Daoy (cell line): ENCODE results near the gene NHP2. TPM values are rescaled to one million over a fixed set of nuclear protein-coding genes. Genes with fewer than 3 reads are reported as not detected.
A peak's percentile ranks its signal among the peaks of the same experiment; 100 is the strongest.

ENCODE experiments used
- DNase-seq: peaks from one replicate; pipeline ENCODE4 v3.0.0-alpha.2; 2015; ENCODE audit warnings: low read depth
- total RNA-seq: library from RNA; depleted of rRNA; stranded (reverse); fragments of >200 nt; shearing (Covaris generic); gene quantifications from 2 replicates; pipeline ENCODE4 v1.2.3, GENCODE V29; 2014

Gene NHP2
- total RNA-seq, 1 experiment from 2014 or later = 724 TPM

DNA sequence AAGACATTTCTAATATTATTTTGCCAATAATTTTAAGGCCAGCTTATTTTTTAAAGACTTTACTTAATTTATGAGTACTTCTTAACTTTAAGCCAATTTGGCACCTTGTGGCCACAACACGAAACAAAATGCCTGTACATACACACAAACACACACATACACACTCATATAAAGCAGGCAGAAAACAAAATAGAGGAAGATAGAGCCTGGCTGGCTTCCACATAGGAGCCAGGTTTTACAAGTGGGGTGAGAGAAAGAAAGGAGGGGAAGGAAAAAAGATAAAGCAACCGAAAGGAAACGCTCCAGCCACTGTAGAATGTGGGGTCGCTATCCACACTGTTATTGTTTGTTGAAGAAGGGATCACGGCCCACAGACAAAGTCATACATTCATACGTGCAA lies 23.1 kb upstream of the NHP2 start:
- DNase-seq = no peak

GRCh38 chr5:178174456-178174855 lies 20.8 kb upstream of the NHP2 start:
- no peak for DNase-seq

GRCh38 chr5:178170455-178170854 lies 16.8 kb upstream of the NHP2 start:
- no peak for DNase-seq

GRCh38 chr5:178165581-178165980 lies 11.9 kb upstream of the NHP2 start:
- no peak for DNase-seq

- peak; percentile 88 for DNase-seq
Observed at GRCh38 chr5:178163772-178164735, 10.4 kb upstream of the NHP2 start.

- DNase-seq = no peak
Observed at GRCh38 chr5:178162481-178162880, 8.8 kb upstream of the NHP2 start.

GRCh38 chr5:178160176-178160575 lies 6.5 kb upstream of the NHP2 start:
- no peak for DNase-seq

DNA sequence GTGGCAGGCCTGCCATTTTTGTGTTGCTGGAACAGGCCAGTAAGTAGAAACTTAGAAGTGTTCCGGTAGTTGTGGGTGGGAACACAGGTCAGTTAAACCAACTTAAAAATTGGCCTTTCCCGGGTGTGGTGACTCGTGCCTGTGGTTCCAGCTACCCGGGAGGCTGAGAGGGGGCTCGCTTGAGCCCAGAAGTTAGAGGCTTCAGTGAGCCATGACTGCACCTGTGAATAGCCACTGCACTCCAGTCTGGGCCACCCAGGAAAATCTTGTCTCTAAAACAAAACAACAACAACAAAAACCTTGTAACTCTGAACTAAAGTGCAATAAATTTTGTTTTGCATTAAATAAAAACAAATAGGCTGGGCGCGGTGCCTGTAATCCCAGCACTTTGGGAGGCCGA lies 1.4 kb upstream of the NHP2 start:
- DNase-seq = no peak

- no peak for DNase-seq
Observed at GRCh38 chr5:178152491-178153444, 917 bp downstream of the NHP2 start.

- DNase-seq = no peak
Observed at GRCh38 chr5:178150977-178151734, 2.5 kb downstream of the NHP2 start.

DNA sequence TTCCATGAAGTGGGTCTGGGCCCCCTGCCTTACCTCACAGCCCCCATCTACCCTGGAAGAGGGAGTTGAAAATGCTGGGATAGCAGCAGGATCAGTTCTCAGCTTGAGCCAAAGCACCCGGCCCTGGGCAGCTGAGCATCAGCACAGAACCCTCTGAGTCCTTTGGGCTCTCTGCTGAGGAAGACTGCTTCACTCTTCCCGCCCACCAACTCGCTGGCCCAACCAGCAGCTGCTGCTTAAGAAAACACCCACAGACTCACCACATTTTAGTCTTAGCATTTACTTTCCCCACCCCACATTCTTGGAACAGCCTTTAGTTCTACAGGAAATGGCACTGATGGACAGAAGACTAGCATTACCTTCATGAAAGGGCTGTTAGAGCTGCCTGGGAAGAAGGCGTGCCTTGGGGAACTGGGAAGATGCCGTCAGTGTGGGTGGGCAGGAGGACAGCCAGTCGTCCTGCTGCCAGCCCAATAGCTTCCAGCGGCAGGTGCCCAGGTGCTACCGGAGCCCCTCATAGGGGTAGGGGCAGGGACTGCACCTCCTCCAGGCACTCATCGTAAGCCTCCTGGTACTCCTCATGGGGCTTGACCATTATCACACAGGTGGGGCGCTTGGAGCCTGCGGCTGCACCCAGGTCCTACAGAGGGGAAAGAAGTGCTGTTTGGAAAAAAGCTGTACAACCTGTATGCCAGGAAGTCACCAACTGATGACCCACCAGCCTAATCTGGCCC lies 4.3 kb downstream of the NHP2 start:
- DNase-seq = no peak

GRCh38 chr5:178147406-178147805 lies 6.3 kb downstream of the NHP2 start:
- no peak for DNase-seq

DNA sequence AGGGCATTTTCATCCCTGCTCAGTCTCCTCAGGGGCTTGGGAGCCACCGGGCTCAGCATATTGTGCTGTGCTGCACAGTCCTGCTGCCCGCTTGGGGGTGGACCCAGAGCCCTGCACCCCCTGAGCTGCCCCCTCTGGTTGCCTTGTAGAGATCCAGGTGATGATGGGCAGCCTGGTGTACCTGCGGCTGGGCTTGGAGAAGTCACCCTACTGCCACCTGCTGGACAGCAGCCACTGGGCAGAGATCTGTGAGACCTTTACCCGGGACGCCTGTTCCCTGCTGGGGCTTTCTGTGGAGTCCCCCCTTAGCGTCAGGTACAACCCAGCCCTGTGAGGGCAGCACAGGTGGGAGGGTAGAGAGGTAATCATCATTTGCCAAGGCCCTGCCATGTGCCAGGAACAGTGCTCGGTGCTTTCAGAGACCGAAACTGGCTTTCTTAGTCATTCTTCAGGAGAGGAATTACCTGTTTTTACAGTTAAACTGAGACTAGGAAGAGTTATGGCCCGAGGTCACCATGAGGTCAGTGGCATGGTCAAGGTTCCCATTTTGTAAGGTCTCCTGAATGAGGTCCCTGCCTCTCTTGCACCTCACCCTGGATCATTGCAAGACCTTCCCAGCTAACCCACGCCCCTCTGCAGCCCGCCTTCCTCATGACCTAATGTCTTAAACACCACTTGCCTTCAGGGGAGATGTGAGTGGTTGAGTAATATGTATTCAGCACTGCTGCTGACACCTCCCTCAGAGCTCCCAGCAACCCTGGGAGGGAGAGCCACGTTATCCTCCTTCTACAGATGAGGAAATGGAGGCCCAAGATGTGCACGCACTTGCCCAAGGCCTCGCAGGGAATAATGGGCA lies 7.5 kb downstream of the NHP2 start:
- peak; percentile 70 for DNase-seq

DNA sequence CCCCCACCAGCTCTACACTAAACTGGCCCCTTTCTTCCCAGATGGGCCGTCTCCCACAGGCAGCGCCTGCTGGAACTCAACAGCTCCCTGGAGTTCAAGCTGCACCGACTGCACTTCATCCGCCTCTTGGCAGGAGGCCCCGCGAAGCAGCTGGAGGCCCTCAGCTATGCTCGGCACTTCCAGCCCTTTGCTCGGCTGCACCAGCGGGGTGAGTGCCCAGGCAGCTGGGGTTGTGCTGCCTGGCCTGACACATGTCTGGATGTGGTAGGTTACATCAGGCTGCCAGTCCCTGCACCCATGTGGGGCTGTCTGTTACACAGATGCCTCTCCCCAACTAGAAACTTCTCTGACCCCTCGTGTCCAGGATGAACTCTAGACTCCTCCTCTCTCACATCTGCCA lies 9.8 kb downstream of the NHP2 start:
- DNase-seq = no peak

GRCh38 chr5:178143246-178143645 lies 10.4 kb downstream of the NHP2 start:
- DNase-seq = no peak

- DNase-seq = no peak
Observed at GRCh38 chr5:178142642-178143041, 11.0 kb downstream of the NHP2 start.

GRCh38 chr5:178141550-178141949 lies 12.1 kb downstream of the NHP2 start:
- no peak for DNase-seq

DNA sequence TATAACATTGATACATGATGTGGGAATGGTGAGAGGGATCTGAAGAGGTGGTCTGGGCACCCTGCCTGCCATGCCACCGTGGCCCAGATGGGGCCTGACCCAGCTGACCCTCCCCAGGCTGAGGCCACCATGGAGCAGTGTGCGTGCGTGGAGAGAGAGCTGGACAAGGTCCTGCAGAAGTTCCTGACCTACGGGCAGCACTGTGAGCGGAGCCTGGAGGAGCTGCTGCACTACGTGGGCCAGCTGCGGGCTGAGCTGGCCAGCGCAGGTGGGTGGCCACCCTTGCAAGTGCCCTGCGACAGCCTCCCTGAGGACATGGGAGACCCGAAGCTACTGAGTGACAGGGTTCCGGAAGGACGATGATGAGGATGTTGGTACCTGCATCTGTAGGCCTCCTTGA lies 15.7 kb downstream of the NHP2 start:
- DNase-seq = no peak

DNA sequence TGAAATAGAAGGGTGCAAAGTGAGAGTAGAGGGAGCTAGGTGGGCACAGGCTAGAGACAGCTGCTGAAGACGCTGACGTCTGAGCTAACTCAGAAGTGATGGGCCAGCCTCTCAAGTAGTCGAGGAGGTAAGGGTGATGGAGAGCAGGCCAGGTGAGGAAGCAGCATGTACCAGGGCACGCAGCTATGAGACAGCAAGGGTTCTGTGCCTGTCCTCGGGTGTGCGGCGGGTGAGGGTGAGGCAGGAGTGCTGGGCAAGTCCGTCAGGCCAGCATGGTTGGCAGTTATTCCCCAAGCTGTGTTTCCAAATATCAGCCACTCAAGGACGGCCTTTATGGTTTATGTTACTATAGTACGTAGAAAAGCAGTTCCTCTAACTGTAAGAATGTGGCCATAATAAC lies 16.7 kb downstream of the NHP2 start:
- no peak for DNase-seq

- DNase-seq = peak; percentile 2
Observed at GRCh38 chr5:178131446-178131996, 22.2 kb downstream of the NHP2 start.
